HepG2 (cell line): ENCODE results near the gene PALM. TPM values are rescaled to one million over a fixed set of nuclear protein-coding genes. Genes with fewer than 3 reads are reported as not detected.

Experiments
- CENPT ChIP-seq: sonication (generic); formaldehyde crosslinking; IDR thresholded peaks from 2 replicates; pipeline ENCODE4 v1.8.0; 2022; ENCODE audit warnings: low read depth, mild to moderate bottlenecking, moderate library complexity, missing genetic modification reagents
- EP300 ChIP-seq, 3 experiments: sonication (generic) in 1 of 3; formaldehyde crosslinking in 1 of 3; IDR thresholded peaks; 2 replicates each; pipeline versions ENCODE4 v1.5.1 to v1.6.1; 2011 to 2020; ENCODE audit warnings: low read depth in 2 of 3, low read length in 2 of 3, borderline replicate concordance in 1 of 3, improper control_type of control experiment in 1 of 3, mild to moderate bottlenecking in 1 of 3, missing genetic modification reagents in 1 of 3, moderate library complexity in 1 of 3
- NBN ChIP-seq: fragments of 450-650 bp; conservative IDR thresholded peaks from 2 replicates; pipeline ENCODE4 v1.6.1; 2017
- TIGD3 ChIP-seq: sonication (generic); formaldehyde crosslinking; IDR thresholded peaks from 2 replicates; pipeline ENCODE4 v1.5.1; 2020; ENCODE audit warnings: mild to moderate bottlenecking, missing genetic modification reagents, borderline replicate concordance
- ZNF44 ChIP-seq: sonication (generic); formaldehyde crosslinking; IDR thresholded peaks from 2 replicates; pipeline ENCODE4 v1.5.1; 2020; ENCODE audit warnings: mild to moderate bottlenecking, missing genetic modification reagents
- ZNF629 ChIP-seq: sonication (generic); formaldehyde crosslinking; conservative IDR thresholded peaks from 2 replicates; pipeline ENCODE4 v1.5.0; 2020; ENCODE audit warnings: missing genetic modification reagents
- ZNF777 ChIP-seq: sonication (generic); formaldehyde crosslinking; IDR thresholded peaks from 2 replicates; pipeline ENCODE4 v1.4.0; 2020; ENCODE audit warnings: missing genetic modification reagents
- ZNF784 ChIP-seq: sonication (generic); formaldehyde crosslinking; IDR thresholded peaks from 2 replicates; pipeline ENCODE4 v1.5.1; 2020; ENCODE audit warnings: missing genetic modification reagents, mild to moderate bottlenecking, borderline replicate concordance
- polyA plus RNA-seq, 8 experiments: library from polyadenylated mRNA; depleted of rRNA in 3 of 8; stranded (reverse) in 7 of 8; unstranded in 1 of 8; fragments of >200 nt; fragmentation: Illumina TruSeq in 4 of 8; extraction: Trizol in 4 of 8; gene quantifications; 2 replicates each; pipeline versions ENCODE4 v1.2.1 to v1.2.3, GENCODE V29; 2011 to 2016; ENCODE audit warnings: low read depth in 4 of 8, missing spikeins in 1 of 8, mixed read lengths in 1 of 8; ENCODE audit not compliant: insufficient read depth in 1 of 8
- total RNA-seq, 5 experiments: library from RNA; depleted of rRNA; stranded (reverse); fragments of >200 nt; fragmentation: Illumina TruSeq; extraction: Trizol; gene quantifications; 2 replicates each; pipeline ENCODE4 v1.2.3, GENCODE V29; 2016; ENCODE audit warnings: low read depth in 1 of 5
- TF ChIP-seq, protein P1 (sequence below): sonication (generic); formaldehyde crosslinking; IDR thresholded peaks from 2 replicates; pipeline ENCODE4 v1.5.1; 2020; ENCODE audit warnings: missing genetic modification reagents, mild to moderate bottlenecking, borderline replicate concordance
- TF ChIP-seq, protein P2 (sequence below): sonication (generic); formaldehyde crosslinking; conservative IDR thresholded peaks from 2 replicates; pipeline ENCODE4 v1.4.0; 2020; ENCODE audit warnings: mild to moderate bottlenecking, missing genetic modification reagents, moderate library complexity
- TF ChIP-seq, protein P3 (sequence below): sonication (generic); formaldehyde crosslinking; IDR thresholded peaks from 2 replicates; pipeline ENCODE4 v1.4.0; 2020; ENCODE audit warnings: missing genetic modification reagents

The PALM gene
- total and polyA plus RNA-seq, 2 of the 13 experiments (the other 11 are each of a cell fraction or from before 2014, with no cell fraction given) = 4.0 to 9.7 TPM

- TF ChIP-seq EP300 (IDR thresholded peaks at IDR 0.05; ENCODE audit: low read depth in 2 of 2, low read length in 2 of 2) = no peak
- no peak for TF ChIP-seq EP300 (CRISPR knock-in tag; IDR thresholded peaks at IDR 0.05; ENCODE audit: borderline replicate concordance)
- TF ChIP-seq, protein P1, sequence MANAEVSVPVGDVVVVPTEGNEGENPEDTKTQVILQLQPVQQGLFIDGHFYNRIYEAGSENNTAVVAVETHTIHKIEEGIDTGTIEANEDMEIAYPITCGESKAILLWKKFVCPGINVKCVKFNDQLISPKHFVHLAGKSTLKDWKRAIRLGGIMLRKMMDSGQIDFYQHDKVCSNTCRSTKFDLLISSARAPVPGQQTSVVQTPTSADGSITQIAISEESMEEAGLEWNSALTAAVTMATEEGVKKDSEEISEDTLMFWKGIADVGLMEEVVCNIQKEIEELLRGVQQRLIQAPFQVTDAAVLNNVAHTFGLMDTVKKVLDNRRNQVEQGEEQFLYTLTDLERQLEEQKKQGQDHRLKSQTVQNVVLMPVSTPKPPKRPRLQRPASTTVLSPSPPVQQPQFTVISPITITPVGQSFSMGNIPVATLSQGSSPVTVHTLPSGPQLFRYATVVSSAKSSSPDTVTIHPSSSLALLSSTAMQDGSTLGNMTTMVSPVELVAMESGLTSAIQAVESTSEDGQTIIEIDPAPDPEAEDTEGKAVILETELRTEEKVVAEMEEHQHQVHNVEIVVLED (CRISPR knock-in tag) = no peak
- no peak for TF ChIP-seq NBN
- TF ChIP-seq TIGD3 (CRISPR knock-in tag) = no peak
- 0 out of 2 replicates have a peak, but pooled peaks have one; percentile 25 for TF ChIP-seq ZNF777
- no peak for TF ChIP-seq ZNF44 (CRISPR knock-in tag)
- TF ChIP-seq, protein P2, sequence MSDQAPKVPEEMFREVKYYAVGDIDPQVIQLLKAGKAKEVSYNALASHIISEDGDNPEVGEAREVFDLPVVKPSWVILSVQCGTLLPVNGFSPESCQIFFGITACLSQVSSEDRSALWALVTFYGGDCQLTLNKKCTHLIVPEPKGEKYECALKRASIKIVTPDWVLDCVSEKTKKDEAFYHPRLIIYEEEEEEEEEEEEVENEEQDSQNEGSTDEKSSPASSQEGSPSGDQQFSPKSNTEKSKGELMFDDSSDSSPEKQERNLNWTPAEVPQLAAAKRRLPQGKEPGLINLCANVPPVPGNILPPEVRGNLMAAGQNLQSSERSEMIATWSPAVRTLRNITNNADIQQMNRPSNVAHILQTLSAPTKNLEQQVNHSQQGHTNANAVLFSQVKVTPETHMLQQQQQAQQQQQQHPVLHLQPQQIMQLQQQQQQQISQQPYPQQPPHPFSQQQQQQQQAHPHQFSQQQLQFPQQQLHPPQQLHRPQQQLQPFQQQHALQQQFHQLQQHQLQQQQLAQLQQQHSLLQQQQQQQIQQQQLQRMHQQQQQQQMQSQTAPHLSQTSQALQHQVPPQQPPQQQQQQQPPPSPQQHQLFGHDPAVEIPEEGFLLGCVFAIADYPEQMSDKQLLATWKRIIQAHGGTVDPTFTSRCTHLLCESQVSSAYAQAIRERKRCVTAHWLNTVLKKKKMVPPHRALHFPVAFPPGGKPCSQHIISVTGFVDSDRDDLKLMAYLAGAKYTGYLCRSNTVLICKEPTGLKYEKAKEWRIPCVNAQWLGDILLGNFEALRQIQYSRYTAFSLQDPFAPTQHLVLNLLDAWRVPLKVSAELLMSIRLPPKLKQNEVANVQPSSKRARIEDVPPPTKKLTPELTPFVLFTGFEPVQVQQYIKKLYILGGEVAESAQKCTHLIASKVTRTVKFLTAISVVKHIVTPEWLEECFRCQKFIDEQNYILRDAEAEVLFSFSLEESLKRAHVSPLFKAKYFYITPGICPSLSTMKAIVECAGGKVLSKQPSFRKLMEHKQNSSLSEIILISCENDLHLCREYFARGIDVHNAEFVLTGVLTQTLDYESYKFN (CRISPR knock-in tag) = peak; percentile 29; the same call in 1 of the 2 replicates
- no peak for TF ChIP-seq ZNF629 (CRISPR knock-in tag)
- TF ChIP-seq, protein P3, sequence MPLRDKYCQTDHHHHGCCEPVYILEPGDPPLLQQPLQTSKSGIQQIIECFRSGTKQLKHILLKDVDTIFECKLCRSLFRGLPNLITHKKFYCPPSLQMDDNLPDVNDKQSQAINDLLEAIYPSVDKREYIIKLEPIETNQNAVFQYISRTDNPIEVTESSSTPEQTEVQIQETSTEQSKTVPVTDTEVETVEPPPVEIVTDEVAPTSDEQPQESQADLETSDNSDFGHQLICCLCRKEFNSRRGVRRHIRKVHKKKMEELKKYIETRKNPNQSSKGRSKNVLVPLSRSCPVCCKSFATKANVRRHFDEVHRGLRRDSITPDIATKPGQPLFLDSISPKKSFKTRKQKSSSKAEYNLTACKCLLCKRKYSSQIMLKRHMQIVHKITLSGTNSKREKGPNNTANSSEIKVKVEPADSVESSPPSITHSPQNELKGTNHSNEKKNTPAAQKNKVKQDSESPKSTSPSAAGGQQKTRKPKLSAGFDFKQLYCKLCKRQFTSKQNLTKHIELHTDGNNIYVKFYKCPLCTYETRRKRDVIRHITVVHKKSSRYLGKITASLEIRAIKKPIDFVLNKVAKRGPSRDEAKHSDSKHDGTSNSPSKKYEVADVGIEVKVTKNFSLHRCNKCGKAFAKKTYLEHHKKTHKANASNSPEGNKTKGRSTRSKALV (CRISPR knock-in tag) = no peak
- TF ChIP-seq CENPT (CRISPR knock-in tag) = no peak
- TF ChIP-seq ZNF784 (CRISPR knock-in tag) = 0 out of 2 replicates have a peak, but pooled peaks have one; percentile 47
Observed at GRCh38 chr19:674282-675151, 34.2 kb upstream of the PALM start (continued).
